Measurements from ENCODE around the gene MCOLN3.

DNA sequence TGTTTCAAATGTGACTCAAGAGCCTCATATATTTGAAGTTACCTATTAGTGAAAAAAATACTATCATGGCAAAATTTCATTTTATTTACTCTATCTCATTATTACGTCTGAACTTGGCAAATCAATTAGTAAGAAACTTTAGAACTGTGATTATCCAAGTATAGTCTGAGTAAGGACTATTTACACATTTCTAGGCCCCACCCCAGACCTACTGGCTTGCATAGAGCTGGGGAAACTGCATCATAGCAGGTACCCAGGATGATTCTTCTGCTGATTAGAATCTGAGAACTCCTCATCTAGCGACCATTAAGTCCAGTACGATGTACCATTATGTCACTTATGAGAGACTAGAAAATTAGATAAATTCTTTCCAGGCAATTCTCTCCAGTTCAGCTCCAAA is 20.1 kb downstream of the MCOLN3 start:
- TF ChIP-seq, protein P1, sequence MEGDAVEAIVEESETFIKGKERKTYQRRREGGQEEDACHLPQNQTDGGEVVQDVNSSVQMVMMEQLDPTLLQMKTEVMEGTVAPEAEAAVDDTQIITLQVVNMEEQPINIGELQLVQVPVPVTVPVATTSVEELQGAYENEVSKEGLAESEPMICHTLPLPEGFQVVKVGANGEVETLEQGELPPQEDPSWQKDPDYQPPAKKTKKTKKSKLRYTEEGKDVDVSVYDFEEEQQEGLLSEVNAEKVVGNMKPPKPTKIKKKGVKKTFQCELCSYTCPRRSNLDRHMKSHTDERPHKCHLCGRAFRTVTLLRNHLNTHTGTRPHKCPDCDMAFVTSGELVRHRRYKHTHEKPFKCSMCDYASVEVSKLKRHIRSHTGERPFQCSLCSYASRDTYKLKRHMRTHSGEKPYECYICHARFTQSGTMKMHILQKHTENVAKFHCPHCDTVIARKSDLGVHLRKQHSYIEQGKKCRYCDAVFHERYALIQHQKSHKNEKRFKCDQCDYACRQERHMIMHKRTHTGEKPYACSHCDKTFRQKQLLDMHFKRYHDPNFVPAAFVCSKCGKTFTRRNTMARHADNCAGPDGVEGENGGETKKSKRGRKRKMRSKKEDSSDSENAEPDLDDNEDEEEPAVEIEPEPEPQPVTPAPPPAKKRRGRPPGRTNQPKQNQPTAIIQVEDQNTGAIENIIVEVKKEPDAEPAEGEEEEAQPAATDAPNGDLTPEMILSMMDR (IDR thresholded peaks at IDR 0.05), result no peak
- TF ChIP-seq SIN3A (IDR thresholded peaks at IDR 0.05; ENCODE audit: borderline replicate concordance, insufficient read depth, low read depth, low read length), result no peak
